HG03571 (cell line): ENCODE results near the gene DDX51.
A peak's percentile ranks its signal among the peaks of the same experiment; 100 is the strongest.
"Not testable (repeated sequence)": the region's sequence is repeated elsewhere in the genome, so short reads cannot be mapped to it uniquely, and the experiment has no call there.

Experiments used
- ATAC-seq: cut with Tn5 transposase; IDR thresholded peaks from one replicate; pipeline ENCODE4 v1.9.1; 2021; ENCODE audit not compliant: unreplicated experiment

Gene DDX51

DNA sequence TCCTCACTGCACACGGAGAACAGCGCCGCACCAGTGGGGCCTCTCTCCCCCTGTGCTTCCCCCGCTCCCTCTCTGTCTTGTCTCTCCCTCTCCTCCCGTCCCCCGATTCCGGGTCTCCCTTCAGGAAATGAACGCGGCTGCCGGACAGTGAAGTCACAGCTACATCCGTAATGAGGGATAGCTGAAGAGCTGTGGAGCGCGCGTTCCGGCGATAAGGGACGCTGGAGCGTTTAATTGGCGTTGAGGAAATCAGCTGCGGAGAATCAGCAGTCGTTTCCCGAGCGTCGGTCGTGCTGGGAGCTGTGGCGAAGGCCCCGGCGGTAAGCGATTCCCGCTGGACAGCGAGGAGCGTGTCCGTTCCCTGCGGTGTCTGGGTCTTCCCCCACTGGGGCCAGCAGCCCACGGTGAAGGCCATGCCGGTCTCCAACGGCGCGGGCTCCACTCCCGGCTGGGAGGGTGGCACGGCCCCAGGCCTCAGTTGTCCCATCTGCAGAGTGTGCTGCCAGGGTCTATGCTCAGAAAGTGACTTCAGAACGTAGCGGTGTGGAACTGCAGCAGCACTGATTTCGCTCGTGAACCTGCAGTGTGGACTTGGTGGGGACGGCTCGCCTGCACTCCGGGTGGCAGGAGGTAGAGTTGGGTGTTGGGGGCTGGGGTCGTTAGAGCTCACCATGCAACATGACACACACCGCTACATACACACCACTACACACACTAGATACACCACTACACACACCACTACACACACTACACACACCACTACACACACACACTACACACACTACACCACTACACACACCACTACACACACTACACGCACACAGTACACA, 11.0 kb upstream of the DDX51 start:
- no peak for ATAC-seq

DNA sequence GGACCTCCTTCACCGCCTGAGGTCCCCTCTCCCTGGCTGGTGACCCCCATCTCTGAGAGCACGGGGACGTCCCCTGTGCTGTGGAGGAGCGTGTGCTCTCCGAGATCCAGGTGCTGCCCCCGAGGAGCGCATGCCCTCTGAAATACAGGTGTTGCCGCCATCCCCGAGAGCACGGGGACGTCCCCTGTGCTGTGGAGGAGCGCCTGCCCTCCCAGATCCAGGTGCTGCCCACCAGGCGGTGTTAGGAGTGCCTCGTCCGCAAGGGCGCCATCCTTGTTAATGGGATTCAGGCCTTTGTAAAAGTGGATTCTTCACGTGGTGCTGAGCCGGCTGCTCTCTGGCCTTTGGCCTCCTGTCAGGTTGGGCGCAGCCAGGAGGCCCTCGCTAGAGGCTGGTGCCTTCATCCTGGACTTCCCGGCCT, 10.2 kb upstream of the DDX51 start:
- peak; percentile 31 for ATAC-seq

DNA sequence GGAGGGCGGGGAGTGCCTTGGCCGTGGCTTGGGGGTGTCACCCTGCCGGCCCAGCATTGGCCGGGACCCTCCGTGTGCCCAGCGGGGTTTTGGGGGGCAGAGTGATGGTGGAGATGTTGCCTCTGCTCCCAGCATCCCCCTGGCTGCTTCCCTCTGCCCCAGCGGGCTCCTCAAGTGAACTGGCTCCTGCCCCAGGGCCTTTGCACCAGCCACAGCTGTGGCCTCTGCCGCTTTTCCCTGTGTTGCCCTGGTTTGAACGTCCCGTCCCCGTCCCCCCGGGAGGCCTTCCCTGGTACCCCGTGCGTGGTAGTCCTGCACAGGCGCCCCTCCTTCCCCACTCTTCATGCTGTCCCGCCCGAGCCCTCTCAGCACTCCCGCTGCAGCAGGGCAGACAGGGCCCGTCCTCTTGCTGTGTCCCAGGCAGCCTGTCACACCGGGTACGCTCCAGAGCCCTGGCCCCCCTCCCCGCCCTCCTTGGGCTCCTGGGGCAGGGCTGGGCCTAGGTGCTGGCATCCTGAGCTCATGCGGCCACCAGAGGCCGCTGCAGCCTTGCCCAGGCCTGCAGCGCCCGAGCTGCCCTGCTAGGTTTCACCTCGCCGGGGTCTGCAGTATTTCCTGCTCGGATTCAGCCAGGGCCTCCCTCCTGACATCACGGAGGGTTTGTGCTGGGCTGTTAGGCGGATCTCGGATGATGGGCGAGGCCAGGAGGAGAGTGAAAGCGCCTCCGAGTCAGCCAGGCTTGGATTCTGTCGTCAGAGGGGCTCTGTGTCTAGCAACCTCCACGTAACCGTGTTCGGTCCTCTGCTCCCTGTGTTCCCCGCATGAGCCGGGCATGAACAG, 9.6 kb upstream of the DDX51 start:
- ATAC-seq: peak; percentile 74

DNA sequence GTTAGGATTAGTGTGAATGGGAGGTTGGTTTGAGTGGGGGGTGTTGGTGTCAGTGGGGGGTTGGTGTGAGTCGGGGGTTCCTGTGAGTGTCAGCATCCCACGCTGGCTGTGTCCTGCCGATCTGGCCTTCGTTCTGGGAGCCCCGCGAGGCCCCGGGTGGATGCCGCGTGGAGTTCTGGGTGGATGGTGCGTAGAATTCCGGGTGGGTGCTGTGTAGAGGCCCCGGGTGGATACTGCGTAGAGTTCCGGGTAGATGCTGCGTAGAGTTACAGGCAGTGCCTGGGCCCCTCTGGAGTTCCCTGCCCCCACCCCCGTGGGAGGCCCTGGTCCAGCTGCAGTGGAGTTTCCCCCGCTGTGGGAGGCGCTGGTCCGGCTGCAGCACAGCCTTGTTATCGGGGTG, 8.8 kb upstream of the DDX51 start:
- ATAC-seq: no peak

DNA sequence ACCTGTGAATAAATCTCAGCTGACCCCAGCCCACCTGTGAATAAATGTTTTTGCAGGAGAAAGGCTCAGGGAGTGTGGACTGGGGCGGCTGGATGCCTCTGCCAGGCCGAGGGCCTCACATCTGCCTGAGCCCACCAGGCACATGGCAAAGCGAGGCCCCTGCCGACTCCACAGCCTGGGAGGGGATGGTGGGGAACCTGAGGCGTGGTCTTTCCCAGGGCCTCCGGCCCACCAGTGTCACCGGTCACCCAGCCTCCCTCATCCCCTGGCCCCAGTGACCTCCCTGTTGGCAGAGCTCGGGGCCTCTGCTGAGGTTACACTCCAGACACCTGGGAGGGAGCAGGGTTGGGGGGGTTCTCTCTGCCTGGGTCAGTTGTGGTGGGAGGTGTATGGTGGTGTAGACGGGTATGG, 8.3 kb upstream of the DDX51 start:
- ATAC-seq: no peak

DNA sequence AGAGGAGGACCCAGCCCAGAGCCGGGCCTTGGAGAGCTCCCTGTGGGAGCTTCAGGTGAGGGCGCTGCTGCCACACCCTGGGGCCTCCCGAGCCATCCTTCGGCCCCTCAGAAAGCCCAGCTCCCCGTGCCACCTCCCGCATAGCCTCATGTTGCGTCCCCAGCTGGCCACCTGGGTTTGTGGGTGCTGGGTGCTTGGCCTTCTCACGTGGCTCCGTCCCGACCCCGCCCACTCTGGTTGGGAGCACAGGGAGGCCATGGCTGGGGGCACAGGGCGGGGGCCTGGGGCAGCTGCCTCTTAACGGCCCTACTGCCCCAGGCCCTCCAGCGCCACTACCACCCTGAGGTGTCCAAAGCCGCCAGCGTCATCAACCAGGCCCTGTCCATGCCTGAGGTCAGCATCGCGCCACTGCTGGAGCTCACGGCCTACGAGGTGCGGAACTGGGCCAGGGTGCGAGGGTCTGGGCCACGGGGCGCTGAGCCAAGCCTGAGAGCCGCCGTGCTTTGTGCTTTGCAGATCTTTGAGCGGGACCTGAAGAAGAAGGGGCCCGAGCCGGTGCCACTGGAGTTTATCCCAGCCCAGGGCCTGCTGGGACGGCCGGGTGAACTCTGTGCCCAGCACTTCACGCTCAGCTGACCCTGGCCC, 7.8 kb upstream of the DDX51 start:
- no peak for ATAC-seq

DNA sequence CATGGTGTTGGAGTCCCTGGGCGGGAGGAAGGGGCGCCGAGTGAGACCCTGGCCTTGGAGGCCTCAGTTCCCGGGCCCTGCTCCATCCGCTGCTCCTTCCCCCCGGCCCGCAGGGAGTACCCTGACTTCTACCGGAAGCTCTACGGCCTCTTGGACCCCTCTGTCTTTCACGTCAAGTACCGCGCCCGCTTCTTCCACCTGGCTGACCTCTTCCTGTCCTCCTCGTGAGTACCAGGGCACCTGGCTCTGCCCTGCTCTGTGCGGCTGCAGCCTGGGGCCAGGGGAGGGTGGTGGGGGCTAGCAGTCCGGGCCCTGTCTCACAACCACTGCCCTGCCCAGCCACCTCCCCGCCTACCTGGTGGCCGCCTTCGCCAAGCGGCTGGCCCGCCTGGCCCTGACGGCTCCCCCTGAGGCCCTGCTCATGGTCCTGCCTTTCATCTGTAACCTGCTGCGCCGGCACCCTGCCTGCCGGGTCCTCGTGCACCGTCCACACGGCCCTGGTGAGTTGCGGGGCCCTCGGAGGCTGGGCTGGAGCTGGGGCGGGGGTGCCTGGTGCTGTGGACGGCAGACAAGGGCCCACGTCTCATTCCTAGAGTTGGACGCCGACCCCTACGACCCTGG, 7.1 kb upstream of the DDX51 start:
- no peak for ATAC-seq

DNA sequence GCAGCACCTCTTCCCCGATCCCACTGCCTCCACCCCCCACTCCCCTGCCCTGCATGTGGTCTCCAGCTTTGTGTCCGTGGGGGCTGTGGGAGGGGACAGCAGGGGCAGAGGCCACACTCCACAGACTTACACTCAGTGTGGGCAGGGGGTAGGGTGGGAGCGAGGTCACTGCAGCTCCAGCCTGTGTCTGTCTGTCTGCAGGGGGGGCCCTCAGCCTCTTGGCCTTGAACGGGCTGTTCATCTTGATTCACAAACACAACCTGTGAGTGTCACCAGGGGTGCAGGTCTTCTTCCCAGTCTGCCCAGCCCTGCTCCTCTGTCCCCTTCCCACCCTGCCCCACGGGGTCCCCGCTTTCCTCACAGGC, 6.6 kb upstream of the DDX51 start:
- ATAC-seq: no peak

DNA sequence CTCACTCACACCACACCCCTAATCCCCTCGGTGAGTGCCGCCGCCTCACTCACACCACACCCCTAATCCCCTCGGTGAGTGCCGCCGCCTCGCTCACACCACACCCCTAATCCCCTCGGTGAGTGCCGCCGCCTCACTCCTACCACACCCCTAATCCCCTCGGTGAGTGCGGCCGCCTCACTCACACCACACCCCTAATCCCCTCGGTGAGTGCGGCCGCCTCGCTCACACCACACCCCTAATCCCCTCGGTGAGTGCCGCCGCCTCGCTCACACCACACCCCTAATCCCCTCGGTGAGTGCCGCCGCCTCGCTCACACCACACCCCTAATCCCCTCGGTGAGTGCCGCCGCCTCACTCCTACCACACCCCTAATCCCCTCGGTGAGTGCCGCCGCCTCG, 5.4 kb upstream of the DDX51 start:
- ATAC-seq: not testable (repeated sequence)

DNA sequence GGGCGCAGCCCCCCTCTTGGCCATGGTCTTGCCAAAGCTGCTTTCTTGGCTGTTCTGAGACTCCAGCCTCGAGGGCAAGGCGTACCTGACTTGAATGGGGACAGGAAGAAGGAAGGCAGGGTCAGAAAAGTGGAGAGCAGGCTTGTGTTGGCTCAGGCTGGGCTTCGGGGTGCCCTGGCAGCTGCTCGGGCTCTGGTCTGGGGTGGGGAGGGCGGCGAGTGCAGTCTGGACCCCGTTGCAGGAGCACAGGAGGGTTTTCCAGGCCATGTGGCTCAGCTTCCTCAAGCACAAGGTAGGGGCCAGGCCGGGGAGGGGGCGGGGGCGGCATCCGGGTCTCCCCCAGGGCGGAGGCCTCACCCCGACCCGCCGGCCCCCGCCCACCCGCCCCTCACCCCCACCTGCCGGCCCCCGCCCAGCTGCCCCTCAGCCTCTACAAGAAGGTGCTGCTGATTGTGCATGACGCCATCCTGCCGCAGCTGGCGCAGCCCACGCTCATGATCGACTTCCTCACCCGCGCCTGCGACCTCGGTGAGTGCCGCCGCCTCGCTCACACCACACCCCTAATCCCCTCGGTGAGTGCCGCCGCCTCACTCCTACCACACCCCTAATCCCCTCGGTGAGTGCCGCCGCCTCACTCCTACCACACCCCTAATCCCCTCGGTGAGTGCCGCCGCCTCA, 4.4 kb upstream of the DDX51 start:
- ATAC-seq: no peak

DNA sequence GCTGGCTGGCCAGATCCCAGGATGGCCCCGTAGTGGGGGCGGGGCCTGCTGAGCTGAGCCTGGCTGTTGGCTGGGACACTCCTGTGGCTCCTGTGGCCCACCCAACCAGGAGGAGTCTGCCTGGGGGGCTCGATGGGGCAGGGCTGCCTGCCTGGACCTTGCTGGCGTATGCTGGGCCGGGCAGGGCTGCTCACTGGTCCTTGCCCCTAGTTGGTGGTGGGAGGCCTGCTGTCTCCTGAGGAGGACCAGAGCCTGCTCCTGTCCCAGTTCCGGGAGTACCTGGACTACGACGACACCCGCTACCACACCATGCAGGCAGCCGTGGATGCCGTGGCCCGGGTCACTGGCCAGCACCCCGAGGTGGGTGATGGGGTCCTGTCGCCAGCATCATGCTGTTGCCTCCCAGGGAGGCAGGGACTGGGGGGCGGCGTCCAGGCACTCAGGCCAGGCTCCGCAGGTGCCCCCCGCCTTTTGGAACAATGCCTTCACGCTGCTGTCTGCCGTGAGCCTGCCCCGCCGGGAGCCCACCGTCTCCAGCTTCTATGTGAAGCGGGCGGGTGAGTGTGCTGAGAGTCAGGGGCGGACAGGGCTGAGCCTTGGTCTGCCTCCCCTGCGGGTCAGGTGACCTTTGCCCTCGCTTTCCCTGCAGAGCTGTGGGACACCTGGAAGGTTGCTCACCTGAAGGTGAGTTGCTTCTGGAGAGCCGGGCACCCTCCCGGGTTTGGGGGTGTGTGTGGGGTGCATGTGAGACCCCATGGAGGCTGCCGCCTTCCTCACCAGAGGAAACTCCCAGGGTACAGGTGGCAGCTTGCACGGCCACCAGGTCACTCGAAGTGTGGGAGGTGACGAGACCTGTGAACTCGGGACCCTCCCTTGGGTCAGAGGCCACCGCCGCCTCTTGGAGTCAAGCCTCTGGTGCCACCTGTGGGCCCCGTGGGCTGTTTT, 3.6 kb upstream of the DDX51 start:
- ATAC-seq: no peak

DNA sequence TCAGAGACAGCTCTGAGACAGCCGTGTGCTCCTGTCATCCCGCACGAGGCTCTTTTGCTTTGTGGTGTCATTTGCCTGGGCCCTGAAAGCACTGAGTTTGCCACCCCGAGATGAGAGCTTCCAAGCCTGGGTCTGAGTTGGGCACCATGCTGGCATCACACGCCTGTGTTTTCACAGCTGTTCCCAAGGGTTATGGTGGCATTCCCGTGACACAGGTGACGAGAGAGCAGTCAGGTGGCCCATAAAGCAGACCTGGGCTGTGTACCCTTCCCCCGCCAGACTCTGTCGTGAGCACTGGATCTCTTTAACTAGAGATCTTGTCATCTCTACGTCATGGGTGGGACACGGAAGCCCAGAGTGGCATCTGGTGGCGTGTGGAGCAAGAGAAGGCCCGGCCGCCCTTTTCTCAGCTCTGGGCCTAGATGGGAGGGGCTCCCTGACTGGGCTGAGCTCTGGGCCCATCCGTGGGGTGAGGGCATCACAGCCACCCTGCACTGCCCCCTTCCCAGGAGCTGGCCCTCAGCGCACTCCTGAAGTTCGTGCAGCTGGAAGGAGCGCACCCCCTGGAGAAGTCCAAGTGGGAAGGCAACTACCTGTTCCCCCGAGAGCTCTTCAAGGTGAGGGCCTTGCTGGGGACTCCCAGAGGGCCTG, 2.8 kb upstream of the DDX51 start:
- no peak for ATAC-seq

DNA sequence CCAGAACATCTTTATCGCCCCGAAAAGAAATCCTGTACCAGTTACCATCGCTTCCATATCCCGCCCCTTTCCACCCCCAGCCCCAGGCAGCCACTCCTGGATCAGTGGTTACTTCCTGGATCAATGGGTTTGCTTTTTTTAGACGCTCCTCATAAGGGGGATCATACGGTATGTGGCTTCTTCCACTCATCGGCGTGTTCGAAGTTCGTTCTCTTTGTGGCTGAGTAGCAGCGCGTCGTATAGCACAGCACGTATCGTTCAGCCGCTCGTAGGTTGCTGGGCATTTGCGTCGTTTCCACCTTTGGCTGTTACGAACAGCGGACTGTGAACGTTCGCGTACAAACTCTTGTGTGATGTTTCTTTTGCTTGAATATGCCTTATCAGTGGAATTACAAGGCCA, 2.0 kb upstream of the DDX51 start:
- ATAC-seq: no peak

DNA sequence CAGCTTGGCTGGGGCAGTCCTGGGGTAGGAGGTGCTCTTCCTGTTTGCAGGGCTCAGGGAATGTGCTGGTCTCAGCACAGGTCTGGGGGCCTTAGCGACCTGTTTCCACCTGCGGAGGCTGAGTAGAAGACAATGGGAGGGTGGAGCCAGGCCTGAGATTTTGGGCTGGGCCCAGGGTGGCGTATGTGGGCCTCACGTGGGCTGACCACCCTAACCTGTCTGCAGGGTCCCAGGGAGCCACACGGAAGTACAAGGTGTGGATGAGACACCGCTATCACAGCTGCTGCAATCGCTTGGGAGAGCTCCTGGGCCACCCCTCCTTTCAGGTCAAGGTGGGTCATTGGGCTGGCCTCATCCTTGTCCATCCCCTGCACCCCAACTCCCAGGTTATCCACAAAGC, 1.2 kb upstream of the DDX51 start:
- no peak for ATAC-seq

DNA sequence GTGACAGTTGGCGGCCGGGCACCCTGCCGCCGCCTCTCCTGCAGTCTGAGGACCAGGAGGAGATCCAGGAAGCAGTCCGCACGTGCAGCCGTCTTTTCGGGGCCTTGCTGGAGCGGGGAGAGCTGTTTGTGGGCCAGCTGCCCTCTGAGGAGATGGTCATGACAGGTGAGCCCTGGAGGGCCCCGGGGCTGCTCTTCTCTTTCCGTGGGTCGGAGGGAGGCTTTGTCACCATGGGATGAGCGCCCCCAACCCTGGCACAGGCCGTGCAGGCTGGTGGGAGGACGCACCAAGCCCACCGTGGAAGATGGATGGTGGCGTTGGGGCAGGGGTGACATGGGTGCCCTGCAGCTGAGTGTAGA, 670 bp upstream of the DDX51 start:
- no peak for ATAC-seq

DNA sequence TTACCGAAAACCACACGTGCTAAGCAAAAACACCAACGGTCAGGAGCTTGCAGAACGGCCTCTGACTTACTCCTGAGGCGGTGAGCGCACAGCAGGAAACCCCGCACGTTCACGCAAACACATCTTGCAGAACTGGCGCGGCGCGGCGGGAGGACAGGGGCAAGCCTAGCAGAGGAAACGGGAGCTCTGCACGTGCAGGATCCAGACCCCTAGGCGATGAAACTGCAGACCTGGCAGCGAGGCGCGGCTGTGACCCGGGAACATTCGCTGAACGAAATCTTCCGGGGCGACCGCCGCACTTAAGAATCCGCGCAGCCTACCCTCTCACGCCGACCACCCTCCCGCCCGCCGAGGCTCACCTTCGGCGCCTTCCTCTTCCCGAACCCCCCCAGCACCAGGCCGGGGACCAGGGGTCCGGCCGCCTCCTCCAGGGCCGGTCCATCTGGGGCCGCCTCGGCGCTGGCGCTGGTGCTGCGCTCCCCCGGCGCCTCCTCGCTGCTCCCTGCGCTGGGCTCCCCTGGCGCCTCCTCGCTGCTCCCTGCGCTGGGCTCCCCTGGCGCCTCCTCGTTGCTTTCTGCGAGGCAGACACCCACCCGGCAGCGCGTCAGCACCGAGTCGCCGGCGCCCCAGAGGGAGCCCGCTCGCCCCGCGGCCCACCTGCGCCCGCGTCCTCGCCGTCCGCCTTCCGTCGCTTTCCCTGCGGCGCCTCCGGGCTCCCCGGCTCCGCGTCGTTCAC, 615 bp downstream of the DDX51 start:
- peak; percentile 28 for ATAC-seq

DNA sequence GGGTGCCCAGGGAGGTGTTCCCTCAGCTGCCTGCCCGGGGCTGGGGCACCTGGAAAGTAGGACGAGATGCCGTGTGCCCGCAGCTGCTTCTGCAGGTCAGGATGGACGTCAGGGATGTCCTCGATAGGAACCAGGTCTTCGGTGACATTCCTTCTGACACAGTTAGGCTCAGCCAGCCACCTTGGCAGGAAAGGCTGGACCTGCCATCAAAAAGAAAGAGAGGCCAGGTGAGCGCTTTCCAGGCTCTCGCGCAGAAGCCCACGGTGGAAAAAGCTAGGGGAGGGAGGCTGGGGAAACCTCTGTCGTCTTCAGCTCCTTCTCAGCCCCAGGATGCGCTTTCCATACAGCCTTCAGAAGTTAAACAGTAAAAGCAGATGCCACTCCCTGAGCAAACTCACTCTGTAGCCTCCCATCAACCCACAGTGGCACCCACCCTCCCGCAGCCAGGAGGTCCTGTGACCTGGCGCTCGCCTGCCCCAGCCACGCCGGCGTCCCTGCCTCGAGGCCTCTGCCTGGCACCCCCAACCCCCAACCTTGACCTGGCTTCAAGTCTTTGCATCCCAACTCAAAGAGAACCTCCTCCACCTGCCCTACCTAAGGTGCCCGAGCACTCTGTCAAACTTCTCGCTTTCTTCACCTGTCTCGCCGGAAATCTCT, 1.3 kb downstream of the DDX51 start:
- ATAC-seq: no peak
